HG02981 (cell line): Measurements from ENCODE around the gene GFRA1.

Source experiments
- ATAC-seq: cut with Tn5 transposase; IDR thresholded peaks from one replicate; pipeline ENCODE4 v1.9.1; 2021; ENCODE audit warnings: mild to moderate bottlenecking, moderate library complexity; ENCODE audit not compliant: unreplicated experiment

Gene GFRA1

DNA sequence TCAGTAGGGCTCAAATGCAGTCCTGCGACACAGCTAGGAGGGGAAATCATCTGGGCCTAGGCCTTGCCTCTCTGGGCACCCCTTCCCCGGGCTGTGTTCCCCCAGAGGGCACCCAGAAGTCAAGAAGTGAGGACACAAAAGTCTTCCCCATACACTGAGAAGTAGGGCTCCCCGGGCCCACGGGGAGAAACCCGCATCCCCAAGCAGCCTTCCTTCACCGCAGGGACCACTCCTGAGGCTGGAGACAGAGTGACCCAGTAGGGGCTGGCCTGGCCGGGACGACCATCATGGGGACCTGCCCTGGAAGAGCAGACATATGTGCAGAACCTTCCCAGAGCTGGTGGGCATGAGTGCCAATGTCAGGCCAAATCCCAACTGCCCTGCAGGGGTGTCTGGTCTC lies 163.5 kb downstream of the GFRA1 start:
- no peak for ATAC-seq

DNA sequence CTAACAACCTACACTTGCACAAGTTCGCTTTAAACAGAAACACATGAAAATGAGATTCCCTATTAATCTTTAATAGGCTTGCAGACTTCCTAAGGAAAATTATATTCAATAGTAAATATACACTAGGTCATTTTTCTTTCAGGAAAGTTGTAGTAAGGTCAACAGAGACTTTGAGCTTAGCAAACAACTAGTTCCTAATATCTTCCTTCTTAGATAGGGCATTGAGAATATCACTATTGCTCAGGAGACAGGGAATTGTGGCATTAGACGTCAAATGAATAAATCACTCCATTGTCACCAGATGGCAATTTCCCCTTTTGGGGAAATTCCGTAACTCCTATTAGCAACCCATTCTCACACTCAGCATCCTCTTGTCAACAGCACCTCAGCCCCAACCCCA lies 164.9 kb downstream of the GFRA1 start:
- ATAC-seq: no peak

DNA sequence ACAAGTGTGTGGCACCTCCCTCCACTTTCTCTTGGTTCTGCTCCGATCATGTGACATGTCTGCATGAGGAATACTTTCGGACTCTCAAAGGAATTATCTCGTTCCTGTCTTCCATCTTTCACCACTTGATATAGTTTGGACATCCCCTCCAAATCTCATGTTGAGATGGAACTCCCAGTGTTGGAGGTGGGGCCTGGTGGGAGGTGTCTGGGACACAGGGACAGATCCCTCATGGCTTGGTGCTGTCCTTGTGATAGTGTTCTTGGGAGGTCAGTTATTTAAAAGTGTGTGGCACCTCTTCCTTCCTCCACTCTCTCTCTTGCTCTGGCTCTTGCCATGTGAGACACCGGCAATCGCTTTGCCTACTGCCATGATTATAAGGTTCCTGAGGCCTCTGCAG lies 166.4 kb downstream of the GFRA1 start:
- no peak for ATAC-seq

DNA sequence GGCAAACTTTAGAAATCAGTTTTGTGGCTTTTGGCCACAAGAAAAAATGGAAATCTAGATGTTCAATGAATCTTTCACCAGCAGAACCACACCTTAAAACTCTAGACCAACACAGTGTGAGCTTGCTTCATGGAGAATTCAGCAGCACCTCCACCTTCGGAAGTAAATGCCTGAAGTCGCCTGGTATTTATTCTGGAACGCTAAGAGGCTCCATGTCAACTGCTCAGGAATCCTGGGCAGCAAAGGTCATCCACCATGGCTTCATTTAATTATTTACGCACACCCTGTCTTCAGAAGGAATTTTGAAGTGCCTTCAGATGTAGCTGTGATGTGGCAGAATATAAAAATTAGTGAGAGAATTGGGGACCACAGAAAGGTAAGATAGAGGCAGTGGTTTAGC lies 167.7 kb downstream of the GFRA1 start:
- ATAC-seq: no peak

DNA sequence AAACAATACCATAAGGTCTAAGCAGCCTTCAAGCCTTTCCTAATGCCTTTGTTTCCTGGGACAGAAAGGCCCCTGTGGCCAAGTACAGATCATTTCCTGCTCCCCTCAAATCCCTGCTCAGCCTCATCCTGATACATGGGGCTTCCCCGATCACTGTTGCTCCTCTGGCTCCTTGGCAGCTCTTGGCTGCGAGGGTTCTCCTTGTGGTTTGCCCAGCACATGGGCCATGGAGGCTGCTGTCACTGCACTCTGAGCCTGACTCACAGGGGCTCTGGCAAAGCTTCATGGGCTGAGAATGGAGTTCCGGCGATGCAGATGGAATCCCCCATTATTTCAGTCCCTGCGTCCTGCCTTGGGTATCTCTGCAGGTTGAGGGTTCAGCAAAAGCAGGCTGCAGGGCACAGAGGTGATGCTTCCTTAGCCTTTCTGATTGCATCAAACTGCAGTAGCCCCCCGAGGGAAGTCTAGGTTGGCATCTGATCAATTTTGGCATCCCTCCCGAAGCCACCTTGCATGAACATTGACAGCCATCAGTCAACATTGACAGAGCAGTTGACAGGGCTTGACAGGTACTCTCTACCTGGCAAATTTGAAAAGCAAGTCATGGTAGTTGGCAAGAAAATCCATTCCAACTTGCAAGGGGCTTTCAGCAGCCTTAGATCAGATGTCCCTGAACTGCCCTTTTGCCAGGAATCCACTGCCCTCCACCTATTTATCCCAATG lies 168.6 kb downstream of the GFRA1 start:
- no peak for ATAC-seq

DNA sequence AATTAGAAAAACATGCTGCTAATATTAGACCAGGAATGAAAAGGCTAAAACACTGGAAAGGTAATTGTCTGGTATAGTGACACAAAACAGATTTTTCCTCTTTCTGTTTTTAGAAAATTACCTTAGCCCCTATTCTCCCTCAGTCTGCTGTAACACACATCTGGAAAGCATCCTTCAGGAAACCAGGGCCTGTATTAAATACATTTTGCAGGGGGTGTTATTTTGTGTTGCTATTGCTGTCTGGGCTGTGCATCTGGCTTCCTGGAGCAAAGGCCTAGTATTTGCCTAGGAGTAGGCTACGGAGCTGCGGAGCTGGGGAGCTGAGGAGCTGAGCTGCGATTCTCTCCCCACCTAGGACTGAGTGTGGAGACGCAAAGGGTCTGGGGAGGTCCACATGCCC lies 169.3 kb downstream of the GFRA1 start:
- ATAC-seq: no peak

DNA sequence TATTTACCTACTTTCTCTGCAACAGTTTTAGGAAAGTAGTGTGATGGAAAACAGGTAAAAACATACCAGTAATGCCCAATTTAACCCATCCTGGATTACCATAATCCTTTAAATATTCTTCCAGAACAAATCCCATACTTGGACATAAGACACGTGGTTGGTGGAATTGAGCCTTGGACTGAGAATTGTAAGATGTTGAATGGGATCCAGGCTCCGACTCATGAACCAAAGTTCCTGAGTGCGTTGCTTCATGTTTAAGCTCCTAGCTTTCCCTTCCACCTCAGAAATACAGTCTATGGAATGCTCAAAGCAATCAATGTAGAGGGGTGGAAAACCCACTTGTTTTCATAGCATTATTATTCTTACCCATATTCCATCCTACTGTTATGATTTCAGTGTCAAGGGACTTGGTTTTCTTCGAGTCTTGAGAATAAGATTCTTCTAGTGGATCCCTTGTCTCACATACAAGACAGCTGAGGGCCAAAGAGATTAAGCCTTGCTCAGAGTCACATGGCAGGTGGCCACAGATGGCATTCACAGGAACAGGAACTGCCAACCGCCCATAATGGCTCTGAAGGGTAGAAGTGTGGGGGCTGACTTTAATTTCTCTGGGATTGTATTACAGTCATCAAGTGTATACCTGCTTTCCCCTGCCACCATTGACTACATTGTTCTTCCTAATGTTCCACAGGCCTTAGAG lies 171.2 kb downstream of the GFRA1 start:
- no peak for ATAC-seq

DNA sequence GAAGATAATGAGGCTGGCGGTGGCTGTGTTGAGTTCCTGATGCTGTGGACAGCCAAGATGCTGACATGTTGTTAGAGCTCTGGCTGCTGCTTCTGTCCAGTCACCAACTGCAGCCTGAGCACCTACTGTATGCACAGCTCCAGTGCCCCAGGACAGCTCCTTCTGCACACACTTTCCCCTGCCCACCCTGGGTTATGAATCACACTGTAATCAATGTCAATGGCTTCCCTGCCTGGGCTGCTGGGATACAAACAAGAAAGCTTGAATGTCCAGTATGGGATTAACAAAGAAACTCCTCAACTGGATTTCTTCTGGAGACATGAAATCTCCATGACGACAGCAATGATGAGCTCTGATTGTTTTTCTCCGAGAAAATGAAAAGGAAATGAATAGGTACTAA lies 172.0 kb downstream of the GFRA1 start:
- no peak for ATAC-seq

DNA sequence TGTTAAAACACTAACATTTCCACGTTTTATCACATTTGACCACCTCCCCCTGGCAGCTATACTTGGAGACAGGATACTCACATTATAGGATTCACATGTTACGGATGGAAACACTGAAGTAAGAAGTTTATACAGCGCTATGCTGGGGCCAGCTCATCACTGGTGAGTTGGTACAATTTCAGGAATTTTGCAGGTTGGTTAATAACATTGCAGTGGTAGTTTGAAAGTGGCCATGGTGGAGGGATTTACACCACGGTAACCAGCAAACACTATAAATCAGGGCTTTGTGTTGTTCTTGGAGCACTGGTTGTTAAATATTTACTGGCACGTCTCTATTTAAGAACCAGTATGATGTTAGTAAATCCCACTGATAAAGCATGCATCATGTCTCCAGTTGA lies 174.0 kb downstream of the GFRA1 start:
- no peak for ATAC-seq

DNA sequence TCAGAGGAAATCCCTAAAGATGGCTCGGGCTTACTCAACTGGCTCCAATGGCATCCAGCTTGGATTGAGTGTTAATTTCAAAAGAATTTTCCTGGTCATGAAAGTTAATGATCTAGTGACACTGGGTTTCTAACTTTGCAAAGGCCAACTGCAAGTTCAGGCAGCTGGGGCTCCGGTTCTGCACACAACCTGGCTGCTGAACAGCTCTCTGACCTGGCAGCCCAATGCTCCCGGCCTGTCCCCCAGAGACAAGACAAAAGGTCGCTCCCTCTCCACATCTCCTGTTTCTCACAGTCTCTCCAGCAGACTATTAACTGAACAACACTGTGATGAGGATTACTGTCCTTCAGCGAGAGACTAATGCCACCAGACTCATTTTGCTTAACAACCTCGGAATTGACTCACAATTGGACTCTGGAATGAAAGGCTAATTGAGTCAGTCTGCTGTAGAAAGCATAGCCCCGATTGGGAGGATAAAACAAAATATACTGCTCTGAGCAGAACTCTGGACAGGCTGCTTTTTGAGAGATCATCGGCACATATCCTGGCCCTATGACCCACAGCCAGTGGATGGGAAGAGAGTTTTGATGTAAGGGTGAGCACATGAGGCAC lies 174.5 kb downstream of the GFRA1 start:
- no peak for ATAC-seq

DNA sequence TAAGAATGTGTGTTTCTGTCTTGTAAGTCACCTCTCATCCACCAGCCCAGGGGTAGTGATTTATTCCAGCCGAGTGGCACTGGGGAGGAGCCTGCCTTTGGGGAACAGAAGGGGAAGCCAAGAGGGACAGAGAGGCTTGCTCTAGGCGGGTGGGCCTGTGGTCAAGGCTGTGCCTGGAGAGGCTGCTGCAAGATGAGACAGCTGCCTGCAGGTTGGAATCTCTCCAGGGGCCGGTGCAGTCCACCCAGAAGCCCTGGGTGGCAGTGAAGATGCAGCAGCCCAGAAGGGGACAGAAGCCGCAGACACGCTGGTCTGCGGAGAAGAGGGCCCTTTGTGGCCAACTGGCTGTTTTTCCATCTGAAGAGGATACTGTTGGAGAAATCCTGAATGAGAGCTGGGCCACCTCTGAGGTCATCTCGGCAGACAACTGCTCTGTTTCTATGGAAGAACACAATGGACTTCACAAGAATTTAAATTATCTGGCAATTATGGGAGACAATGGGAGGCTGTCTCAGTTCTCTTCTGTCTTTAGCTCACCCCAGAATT lies 175.7 kb downstream of the GFRA1 start:
- ATAC-seq: no peak

DNA sequence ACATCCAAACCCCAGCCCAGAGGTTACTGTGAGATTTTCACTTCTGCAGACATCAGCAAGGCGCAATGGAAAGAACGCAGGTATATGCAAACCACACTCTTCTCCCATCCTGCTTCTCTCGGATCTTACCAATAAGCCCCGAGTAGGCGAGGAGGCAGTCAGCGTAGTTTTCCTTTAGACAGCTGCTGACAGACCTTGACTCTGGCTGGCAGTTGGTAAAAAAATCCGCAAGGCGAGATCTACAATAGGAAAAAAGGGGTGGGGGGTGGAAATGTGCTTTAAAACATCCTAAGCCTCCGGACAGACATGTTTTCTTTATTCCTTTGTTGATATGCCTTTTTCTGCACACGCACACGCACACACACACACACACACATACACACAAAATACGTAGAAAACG lies 176.5 kb downstream of the GFRA1 start:
- ATAC-seq: no peak

DNA sequence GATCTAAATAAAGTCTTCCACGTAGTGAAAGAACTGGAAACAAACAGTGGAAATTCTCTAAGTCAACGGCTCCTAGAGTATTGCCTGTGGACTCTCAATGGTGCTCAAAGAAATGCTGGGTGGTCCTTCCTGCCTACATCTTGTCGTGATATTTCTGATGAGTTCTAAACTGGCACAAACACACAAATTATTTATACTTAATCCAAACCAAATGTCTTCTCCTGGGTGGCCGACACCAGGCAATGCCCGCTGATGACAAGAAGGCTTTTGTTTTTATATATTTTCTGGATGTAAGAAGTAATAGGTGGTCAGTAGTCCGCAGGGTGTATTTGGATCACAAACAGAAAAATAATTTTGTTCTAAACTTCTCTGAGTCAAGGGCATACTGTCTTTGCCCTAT lies 178.7 kb downstream of the GFRA1 start:
- no peak for ATAC-seq

DNA sequence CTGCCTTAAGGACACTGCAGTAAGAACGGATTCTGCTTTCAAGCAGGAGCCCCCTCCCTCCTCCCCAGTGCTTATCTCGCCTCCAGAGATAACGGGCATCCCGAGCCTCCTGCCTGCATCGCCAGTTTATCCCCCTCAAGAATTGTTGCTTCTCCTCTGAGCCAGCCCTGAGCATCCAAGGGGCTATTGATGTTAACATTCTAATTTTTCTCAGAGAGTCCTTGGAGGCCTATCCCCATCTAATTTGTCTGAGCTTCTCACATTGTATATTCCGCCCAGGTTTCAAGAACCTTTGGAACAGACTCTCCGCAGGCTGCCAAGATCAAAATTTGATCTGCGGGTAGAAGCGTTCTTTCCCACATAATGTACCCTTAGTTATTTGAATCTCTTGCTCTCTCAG lies 180.0 kb downstream of the GFRA1 start:
- no peak for ATAC-seq

DNA sequence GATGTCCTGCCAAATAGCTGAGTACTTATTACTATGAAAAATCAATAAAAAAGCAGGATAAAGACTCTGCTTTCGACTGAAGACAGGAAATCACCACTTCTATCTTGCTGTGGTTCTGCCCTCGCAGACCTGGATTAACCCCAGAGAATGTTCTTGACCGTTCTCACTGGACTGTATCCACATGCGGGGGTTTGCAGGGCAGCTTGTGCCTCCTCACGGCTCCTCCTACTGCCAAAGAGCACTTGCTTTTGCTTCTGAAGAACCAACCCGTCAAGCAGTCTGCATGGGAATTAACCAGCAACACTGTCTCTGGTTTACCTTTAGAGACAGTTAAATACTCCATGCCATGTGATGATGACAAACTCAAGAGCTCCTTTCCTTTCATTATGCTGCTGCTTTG lies 184.0 kb downstream of the GFRA1 start:
- no peak for ATAC-seq

DNA sequence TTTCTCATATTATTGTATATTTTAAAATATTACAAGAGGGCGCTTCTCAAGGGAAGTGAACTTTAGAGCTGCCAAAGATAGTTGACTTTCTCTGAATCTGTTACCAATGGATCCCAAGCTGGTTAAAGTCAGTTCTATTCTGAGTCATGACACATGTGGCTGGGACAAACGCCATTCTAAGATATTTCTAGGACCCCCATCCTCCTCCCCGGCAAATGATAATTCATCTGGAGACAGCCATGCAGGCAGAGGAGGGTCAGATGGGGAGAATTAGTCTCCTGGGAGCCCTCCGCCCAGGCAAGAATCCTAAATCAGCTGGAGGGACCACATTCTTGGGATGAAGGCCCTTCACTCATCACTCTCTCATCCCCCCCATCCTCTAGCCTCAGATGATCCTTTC lies 187.7 kb downstream of the GFRA1 start:
- no peak for ATAC-seq

DNA sequence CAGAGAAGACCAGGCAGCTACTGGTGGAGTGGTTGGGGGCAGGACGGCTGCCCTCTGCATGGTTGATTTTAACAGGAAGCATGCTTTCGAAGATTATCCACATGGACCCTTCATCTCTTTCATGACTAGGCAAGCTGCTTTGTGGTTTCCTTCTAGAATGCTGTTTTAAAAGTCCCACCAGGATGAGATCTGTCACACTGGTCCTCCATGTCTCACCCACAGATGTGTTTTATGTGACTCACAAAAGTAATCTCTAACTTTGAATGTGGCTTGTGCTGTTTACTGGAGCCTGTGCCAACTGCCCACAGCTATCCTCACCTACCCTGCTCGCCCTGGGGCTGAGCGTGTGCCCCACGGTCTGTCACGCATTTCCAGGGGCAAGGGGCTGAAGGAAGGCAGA lies 188.8 kb downstream of the GFRA1 start:
- no peak for ATAC-seq

DNA sequence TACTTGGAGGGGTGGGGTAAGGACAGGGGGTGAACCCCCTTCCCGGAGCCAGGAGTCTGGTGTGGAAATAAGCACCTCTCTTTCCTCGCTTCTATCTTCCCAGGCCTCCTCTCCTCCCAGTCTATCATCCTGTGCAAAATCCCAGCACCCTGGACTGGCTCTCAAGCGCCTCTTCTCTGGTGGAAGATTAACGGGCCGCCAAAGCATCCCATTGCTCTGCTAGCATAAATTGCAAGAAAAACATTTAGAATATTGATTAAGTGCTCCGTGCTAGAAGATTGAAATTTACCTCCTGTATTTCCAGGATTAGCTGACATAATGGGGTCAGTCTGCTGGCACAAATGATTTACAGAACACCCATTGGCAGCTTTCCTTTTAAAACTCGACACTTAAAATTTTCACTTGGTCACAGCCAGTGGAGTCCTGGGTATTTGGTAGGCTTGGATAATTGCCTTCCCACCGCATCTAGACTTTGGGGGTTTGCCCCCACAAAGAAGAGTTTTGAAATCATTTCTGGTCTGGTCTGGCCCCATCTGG lies 189.7 kb downstream of the GFRA1 start:
- ATAC-seq: no peak

DNA sequence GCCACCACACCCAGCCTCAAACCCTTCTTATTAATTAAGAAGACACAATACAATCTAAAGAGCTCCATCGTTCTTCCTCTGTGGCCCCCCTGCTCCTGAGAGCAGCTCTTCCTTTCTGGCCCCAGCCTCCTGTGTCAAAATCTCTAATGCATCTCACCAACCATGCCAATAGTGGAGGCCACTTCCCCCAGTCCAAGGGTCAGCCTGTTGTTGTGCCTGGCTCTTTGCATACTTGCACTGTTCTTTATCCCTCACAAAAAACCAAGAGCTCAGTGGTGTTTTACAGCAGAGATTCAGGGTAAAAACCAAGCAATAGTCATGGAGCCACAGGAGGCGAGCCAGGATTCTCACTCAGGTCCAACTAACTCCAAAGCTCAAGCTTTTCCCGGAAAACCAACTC lies 190.2 kb downstream of the GFRA1 start:
- no peak for ATAC-seq

DNA sequence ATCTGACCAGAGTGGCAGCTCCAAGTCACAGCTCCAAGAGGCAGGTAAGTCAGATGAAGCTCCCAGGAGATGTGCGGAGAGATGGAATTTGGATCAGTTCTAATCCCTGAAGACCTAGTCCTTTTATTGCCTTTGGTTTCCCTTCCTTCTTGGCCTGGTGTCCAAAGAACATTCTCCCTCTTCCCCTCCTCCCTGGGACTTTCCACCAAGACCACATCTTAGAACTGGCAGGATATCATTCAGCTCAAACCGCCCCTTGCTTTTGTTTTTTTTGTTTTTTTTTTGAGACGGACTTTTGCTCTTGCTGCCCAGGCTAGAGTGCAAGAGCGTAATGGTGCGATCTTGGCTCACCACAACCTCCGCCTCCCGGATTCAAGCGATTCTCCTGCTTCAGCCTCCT lies 190.8 kb downstream of the GFRA1 start:
- no peak for ATAC-seq

DNA sequence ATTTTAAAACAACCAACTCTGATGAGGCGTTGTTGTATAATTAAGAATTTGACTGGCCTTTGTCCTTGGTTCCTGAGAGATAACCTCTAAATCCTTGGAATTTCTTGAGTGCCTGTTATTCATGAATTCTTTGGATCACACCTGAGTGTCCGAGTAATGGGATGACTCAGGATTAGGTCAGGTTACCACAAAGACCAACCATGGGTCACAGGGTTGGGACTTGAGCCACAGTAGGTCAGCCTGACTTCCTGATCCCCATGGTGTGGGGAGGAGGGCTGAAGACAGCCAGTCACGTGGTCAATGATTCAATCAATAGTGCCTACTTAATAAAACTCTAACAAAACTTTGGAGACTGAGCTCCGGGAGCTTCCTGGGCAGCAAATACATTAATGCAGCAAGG lies 192.5 kb downstream of the GFRA1 start:
- no peak for ATAC-seq

DNA sequence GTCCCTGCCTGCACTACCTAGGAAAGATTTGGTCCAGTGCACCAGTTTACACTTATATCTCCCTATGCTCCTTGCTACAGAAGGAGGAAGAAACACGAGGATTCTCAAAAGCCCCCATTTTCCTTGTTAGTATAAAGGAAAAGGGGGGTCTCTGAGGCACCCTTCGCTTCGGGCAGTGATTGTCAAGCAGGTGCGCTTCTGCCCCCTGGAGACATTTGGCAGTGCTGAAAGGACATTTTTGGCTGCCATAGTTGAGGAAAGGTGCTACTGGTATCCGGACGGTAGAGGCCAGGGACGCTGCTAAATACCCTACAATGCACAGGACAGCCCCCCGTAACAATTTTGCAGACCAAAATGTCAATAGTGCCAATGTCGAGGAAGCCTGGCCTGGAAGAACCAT lies 193.7 kb downstream of the GFRA1 start:
- ATAC-seq: no peak
